Glutamatergic neuron (in vitro differentiated cells): ENCODE results near the gene MECR. TPM values are rescaled to one million over a fixed set of nuclear protein-coding genes. Genes with fewer than 3 reads are reported as not detected.

Experiments
- DNase-seq: peaks from one replicate; pipeline ENCODE4 v3.0.0; 2022
- H3K27ac Mint-ChIP-seq: one replicate; pipeline ENCODE4 v1.8.0; 2020; ENCODE audit warnings: mild to moderate bottlenecking, mixed read lengths, inconsistent platforms; ENCODE audit not compliant: unreplicated experiment
- H3K27me3 Mint-ChIP-seq: one replicate; pipeline ENCODE4 v1.8.0; 2020; ENCODE audit warnings: mild to moderate bottlenecking, moderate library complexity, mixed read lengths, inconsistent platforms; ENCODE audit not compliant: unreplicated experiment
- H3K36me3 Mint-ChIP-seq: one replicate; pipeline ENCODE4 v1.8.0; 2020; ENCODE audit warnings: mild to moderate bottlenecking, mixed read lengths, inconsistent platforms; ENCODE audit not compliant: unreplicated experiment
- H3K4me1 Mint-ChIP-seq: one replicate; pipeline ENCODE4 v1.8.0; 2020; ENCODE audit warnings: mild to moderate bottlenecking, low read depth, mixed read lengths, inconsistent platforms; ENCODE audit not compliant: unreplicated experiment
- H3K4me3 Mint-ChIP-seq: one replicate; pipeline ENCODE4 v1.8.0; 2020; ENCODE audit warnings: mild to moderate bottlenecking, mixed read lengths, inconsistent platforms; ENCODE audit not compliant: unreplicated experiment
- H3K9me3 Mint-ChIP-seq: one replicate; pipeline ENCODE4 v1.8.0; 2020; ENCODE audit warnings: mild to moderate bottlenecking, moderate library complexity, mixed read lengths, inconsistent platforms; ENCODE audit not compliant: unreplicated experiment
- CTCF ChIP-seq: fragments of 200-600 bp; sonication (generic); IDR thresholded peaks from one replicate; pipeline ENCODE4 v1.5.0; 2021; ENCODE audit not compliant: partially characterized antibody, unreplicated experiment
- total RNA-seq: library from RNA; stranded (reverse); fragmentation: NEBNext Ultra II Directional; extraction: Animal tissue kit (Norgen Biotek cat#: 25700); gene quantifications from one replicate; pipeline ENCODE4 v1.2.1, GENCODE V29; 2021; ENCODE audit not compliant: unreplicated experiment

MECR gene
- total RNA-seq, 1 donor from 2014 or later: 21.4 TPM

- Mint-ChIP-seq H3K4me1 (peaks cover 13% of the 10 kb centered on the region), H3K9me3 (peaks cover 4% of the 10 kb centered on the region), H3K4me3 (peak overlapping the region; percentile 81), H3K27ac (no peak overlapping the region), H3K27me3 (peaks cover 2% of the 10 kb centered on the region), H3K36me3 (no peaks in the 10 kb centered on the region)
- peak; percentile 69 for DNase-seq
- TF ChIP-seq CTCF: no peak
Observed at GRCh38 chr1:29259802-29260441, 29.2 kb upstream of the MECR start.

GRCh38 chr1:29258976-29259801 lies 28.5 kb upstream of the MECR start:
- Mint-ChIP-seq H3K27me3 (peaks cover 2% of the 10 kb centered on the region), H3K27ac (peak overlapping the region; percentile 6), H3K4me3 (peak overlapping the region; percentile 49), H3K9me3 (peaks cover 4% of the 10 kb centered on the region), H3K36me3 (no peaks in the 10 kb centered on the region), H3K4me1 (peaks cover 13% of the 10 kb centered on the region)
- TF ChIP-seq CTCF: no peak
- peak; percentile 48 for DNase-seq

- no peak for TF ChIP-seq CTCF
- no peak for DNase-seq
- Mint-ChIP-seq H3K27ac (peak overlapping the region; percentile 6), H3K4me3 (no peak overlapping the region), H3K9me3 (peaks cover 2% of the 10 kb centered on the region), H3K4me1 (peaks cover 13% of the 10 kb centered on the region), H3K36me3 (no peaks in the 10 kb centered on the region), H3K27me3 (peaks cover 2% of the 10 kb centered on the region)
Observed at GRCh38 chr1:29258189-29258975, 27.6 kb upstream of the MECR start.

- peak overlapping the region; percentile 54 for H3K27ac Mint-ChIP-seq
- peak; percentile 73 for DNase-seq
- no peak for TF ChIP-seq CTCF
Observed at GRCh38 chr1:29256979-29257804, 26.5 kb upstream of the MECR start.

More at GRCh38 chr1:29256979-29257804, 26.5 kb upstream of the MECR start:
- peaks cover 2% of the 10 kb centered on the region for H3K9me3 Mint-ChIP-seq
- peak overlapping the region; percentile 7 for H3K4me3 Mint-ChIP-seq
- peaks cover 13% of the 10 kb centered on the region for H3K4me1 Mint-ChIP-seq
- peaks cover 2% of the 10 kb centered on the region for H3K27me3 Mint-ChIP-seq
- no peaks in the 10 kb centered on the region for H3K36me3 Mint-ChIP-seq
